ENCODE measurements around the gene CFAP46.
A peak's percentile ranks its signal among the peaks of the same experiment; 100 is the strongest.
"Not testable (repeated sequence)": the region's sequence is repeated elsewhere in the genome, so short reads cannot be mapped to it uniquely, and the experiment has no call there.

Gene CFAP46

DNA sequence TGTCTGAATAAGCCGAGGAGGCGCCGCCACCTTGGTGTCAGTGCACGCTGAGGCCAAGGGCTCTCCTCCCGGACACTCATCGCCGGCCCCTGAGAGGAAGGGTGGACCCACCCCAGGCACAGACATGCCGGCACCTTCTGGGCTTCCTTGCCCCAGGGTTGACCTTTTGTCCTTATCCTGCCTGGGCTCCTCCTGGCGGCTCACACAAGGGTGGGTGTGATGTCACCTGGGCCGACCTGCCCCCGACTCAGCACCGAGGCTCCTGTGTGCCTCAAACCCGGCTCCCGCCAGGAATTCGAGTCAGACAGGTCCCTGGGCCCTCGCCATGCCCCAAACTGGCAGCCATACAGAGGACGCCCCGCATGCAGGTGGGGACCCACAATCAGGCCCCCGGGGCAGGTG lies 17.7 kb upstream of the CFAP46 start:
- H3K27me3 Mint-ChIP-seq, result peaks cover 34% of the 10 kb centered on the region
- DNase-seq, result no peak
- no peak for ATAC-seq
- H3K4me3 Mint-ChIP-seq, result no peak overlapping the region
- H3K9me3 Mint-ChIP-seq, result no peaks in the 10 kb centered on the region
- H3K27ac Mint-ChIP-seq, result no peak overlapping the region
- peaks cover 36% of the 10 kb centered on the region for H3K4me1 Mint-ChIP-seq

DNA sequence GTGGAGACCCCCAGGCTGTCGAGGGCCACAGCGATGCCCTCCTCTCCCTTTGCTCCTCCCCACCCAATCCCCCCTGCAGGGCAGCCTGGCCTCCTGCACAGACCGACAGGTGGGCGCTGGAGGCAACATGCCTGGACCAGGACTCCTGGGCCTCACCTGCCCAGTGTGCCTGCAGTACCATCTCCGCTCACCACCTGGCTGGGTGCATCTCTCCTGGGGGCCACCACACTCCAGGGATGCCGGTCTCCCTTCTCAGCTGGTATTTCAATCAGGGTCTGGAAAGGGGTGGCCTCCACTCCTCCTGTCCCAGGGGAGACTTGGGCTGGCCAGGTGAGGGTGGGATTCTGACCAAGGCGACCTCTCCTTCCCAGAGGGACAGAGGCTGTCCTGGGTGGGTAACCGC lies 17.2 kb upstream of the CFAP46 start:
- no peak overlapping the region for H3K27ac Mint-ChIP-seq
- no peak for DNase-seq
- no peak for ATAC-seq
- H3K4me1 Mint-ChIP-seq, result peaks cover 32% of the 10 kb centered on the region
- no peaks in the 10 kb centered on the region for H3K9me3 Mint-ChIP-seq
- H3K27me3 Mint-ChIP-seq, result peaks cover 34% of the 10 kb centered on the region
- no peak overlapping the region for H3K4me3 Mint-ChIP-seq

DNA sequence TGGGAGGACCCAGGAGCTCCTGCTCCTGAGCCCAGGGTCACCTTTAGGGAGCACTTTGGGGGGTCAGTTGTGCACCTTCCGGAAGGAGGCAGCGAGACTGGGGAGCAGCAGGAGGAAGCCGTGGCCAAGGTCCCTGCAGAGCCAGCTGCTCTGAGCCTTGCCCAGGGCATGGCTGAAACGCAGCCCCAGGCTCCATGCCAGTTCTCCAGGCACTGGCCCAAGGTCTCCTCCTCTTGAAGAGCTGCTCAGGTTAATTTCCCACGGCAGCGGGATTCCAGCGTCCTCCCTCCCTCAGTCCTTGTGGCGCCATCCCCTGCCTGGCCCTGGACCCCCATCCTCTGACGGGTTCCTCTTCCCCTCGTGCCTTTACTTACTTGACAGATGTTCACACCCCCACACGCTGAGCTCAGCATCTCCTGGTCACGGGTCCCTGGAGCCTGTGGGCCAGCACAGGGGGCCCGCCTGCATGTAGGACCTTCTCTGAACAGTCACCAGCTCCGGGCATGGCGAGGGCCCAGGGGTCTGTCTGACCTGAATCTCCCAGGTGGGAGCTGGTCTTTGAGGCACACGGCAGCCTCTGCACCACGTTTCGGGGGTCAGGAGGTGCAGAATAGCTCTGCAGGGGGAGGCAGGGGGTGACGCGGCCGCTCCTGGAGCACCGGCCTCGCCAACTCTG lies 16.7 kb upstream of the CFAP46 start:
- no peak for DNase-seq
- no peaks in the 10 kb centered on the region for H3K9me3 Mint-ChIP-seq
- peaks cover 31% of the 10 kb centered on the region for H3K4me1 Mint-ChIP-seq
- peaks cover 36% of the 10 kb centered on the region for H3K27me3 Mint-ChIP-seq
- no peak overlapping the region for H3K4me3 Mint-ChIP-seq
- no peak overlapping the region for H3K27ac Mint-ChIP-seq
- no peak for ATAC-seq

DNA sequence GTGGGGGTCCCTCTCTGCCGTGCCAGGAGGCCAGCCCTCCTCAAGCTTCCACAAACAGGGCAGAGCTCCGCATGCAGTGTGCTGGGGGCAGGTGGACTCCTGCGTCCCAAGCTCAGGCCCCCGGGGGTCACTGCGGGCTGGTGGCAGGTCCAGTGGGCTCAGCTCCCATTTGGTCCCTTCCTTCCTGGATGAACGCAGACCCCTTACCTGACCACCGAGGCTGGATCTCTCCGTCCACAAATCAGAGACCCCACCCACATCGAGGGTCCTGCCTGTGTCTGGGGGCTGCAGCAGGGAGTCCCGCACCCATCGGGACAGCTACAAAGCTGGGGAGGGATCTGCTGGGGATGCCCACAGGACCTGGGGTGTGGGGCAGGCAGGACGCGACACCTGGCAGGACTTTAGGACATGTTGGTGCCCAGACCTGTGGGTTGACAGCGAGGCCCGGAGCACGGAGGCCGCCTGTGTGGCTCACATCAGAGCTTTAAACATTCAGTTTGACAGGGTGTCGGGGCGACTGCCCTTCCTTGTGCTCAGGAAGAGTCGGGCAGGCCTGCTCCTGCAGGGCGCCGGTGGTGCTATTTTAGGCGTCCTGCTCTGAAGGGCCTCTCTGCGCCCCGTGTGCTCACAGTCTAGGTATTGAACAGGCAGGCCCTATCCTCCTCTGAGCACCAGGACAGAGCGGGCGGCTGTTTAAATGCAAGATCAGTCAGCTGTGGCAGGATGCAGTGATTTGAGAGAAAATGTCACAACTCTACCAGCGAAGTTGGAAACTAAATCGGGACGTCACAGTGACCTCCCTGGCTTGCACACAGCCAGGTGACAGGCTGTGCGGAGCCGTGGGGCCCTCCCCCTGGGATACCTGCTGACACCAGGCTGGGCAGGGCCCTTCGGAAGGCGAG lies 15.9 kb upstream of the CFAP46 start:
- no peak for ATAC-seq
- H3K4me1 Mint-ChIP-seq, result peaks cover 23% of the 10 kb centered on the region
- H3K9me3 Mint-ChIP-seq, result no peaks in the 10 kb centered on the region
- H3K27me3 Mint-ChIP-seq, result peaks cover 37% of the 10 kb centered on the region
- H3K27ac Mint-ChIP-seq, result no peak overlapping the region
- no peak overlapping the region for H3K4me3 Mint-ChIP-seq
- no peak for DNase-seq

- H3K27ac Mint-ChIP-seq, result no peak overlapping the region
- no peak for ATAC-seq
- DNase-seq, result no peak
- peaks cover 12% of the 10 kb centered on the region for H3K4me1 Mint-ChIP-seq
- H3K27me3 Mint-ChIP-seq, result peaks cover 39% of the 10 kb centered on the region
- H3K4me3 Mint-ChIP-seq, result no peak overlapping the region
- H3K9me3 Mint-ChIP-seq, result no peaks in the 10 kb centered on the region
Observed at GRCh38 chr10:132957131-132957530, 14.8 kb upstream of the CFAP46 start.

DNA sequence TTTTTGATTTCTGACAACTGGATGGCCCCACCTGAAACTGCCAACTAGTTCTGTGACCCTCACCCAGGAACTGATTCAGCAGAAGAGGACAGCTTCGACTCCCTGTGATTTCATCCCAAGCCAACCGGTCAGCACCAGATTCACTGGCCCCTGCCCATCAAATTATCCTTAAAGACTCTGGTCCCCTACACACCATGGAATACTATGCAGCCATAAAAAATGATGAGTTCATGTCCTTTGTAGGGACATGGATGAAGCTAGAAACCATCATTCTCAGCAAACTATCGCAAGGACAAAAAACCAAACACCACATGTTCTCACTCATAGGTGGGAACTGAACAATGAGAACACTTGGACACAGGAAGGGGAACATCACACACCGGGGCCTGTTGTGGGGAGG lies 13.9 kb upstream of the CFAP46 start:
- not testable (repeated sequence) for H3K4me3 Mint-ChIP-seq, ATAC-seq, H3K4me1 Mint-ChIP-seq, H3K9me3 Mint-ChIP-seq, DNase-seq
- Mint-ChIP-seq H3K27ac (peak overlapping the region in 1 of 2 donors; percentile 78), H3K27me3 (peaks cover 47% of the 10 kb centered on the region)

- Mint-ChIP-seq H3K4me1 (no peaks in the 10 kb centered on the region), H3K9me3 (no peaks in the 10 kb centered on the region), H3K27ac (no peak overlapping the region), H3K27me3 (peaks cover 55% of the 10 kb centered on the region), H3K4me3 (no peak overlapping the region)
- ATAC-seq, result no peak
- no peak for DNase-seq
Observed at GRCh38 chr10:132955479-132955878, 13.1 kb upstream of the CFAP46 start.

- peaks cover 56% of the 10 kb centered on the region for H3K27me3 Mint-ChIP-seq
- no peaks in the 10 kb centered on the region for H3K9me3 Mint-ChIP-seq
- H3K4me3 Mint-ChIP-seq, result no peak overlapping the region
- H3K4me1 Mint-ChIP-seq, result no peaks in the 10 kb centered on the region
- DNase-seq, result no peak
- no peak overlapping the region for H3K27ac Mint-ChIP-seq
- ATAC-seq, result no peak
Observed at GRCh38 chr10:132953428-132953827, 11.1 kb upstream of the CFAP46 start.

DNA sequence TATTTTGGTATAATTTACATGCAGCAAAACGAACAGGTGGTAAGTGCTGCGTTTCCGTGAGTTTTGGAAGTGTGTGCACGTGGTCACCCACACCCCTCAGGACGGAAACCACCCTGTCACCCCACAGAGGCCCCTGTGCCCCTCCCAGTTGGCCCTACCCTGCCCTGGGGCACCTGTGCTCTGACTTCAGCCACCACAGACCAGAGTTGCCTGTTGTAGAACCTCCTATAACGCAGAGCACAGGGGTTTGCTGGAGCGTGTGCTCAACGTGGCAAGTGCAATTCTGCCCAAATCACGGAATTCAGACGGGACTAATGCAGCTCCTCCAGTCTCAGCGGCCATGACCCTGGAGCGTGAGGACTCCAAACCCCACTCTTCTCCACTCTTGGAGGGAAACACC lies 9.6 kb upstream of the CFAP46 start:
- DNase-seq (no peak), ATAC-seq (no peak)
- H3K4me1 Mint-ChIP-seq, result no peaks in the 10 kb centered on the region
- no peaks in the 10 kb centered on the region for H3K9me3 Mint-ChIP-seq
- peaks cover 52% of the 10 kb centered on the region for H3K27me3 Mint-ChIP-seq
- H3K27ac Mint-ChIP-seq, result no peak overlapping the region
- H3K4me3 Mint-ChIP-seq, result no peak overlapping the region

DNA sequence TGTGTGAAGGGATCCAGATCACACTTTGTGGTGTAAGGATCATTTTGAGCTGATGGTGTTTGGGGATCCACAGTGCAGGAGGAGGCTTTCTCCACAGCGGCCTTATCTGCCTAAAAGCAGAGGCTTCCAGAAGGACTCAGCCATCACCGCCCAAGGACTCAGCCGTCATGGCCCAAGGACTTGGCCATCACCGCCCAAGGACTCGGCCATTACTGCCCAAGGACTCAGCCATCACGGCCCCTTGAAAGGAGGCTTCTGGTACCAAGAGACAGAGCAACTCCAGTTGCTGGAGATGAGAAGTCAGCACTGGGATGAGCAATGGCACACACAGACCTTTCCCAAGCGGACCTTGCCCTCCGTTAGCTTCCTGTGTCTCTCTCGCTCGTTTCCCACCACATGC lies 6.0 kb upstream of the CFAP46 start:
- Mint-ChIP-seq H3K4me1 (no peaks in the 10 kb centered on the region), H3K27ac (no peak overlapping the region), H3K4me3 (no peak overlapping the region), H3K9me3 (no peaks in the 10 kb centered on the region), H3K27me3 (peaks cover 56% of the 10 kb centered on the region)
- DNase-seq, result no peak
- no peak for ATAC-seq

- H3K9me3 Mint-ChIP-seq, result no peaks in the 10 kb centered on the region
- DNase-seq (no peak), ATAC-seq (no peak)
- H3K27me3 Mint-ChIP-seq, result peaks cover 54% of the 10 kb centered on the region
- no peak overlapping the region for H3K4me3 Mint-ChIP-seq
- no peak overlapping the region for H3K27ac Mint-ChIP-seq
- peaks cover 2% of the 10 kb centered on the region for H3K4me1 Mint-ChIP-seq
Observed at GRCh38 chr10:132947843-132948242, 5.5 kb upstream of the CFAP46 start.

DNA sequence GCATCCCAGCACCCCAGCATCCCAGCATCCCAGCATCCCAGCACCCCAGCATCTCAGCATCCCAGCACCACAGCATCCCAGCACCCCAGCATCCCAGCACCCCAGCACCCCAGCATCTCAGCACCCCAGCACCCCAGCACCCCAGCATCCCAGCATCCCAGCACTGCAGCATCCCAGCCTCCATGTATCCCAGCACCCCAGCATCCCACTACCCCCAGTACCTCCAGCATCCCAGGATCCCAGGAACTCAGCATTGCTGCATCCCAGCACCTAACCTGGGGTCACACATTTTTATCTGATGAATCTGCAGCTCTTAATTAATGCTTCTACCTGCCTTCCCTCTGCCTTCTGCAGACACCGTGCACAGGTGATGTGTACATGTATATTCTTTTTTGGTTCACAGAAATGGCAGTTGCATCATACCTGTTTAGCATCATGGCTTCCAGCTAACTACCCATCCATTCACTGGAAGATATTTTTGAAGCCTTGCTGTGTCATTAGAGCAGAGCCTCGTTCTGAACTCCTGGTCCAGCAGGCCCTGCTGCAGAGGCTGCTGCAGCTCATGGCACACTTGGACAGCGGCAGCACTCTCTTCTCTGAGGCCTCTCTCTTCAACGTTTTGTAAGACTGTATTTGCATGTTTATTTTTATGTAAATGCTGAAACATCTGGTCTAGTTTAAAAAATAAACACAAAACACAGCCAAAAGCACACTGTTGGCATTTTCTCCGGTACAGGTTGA lies 4.6 kb upstream of the CFAP46 start:
- peaks cover 59% of the 10 kb centered on the region for H3K27me3 Mint-ChIP-seq
- DNase-seq (no peak), ATAC-seq (no peak)
- H3K4me1 Mint-ChIP-seq, result peaks cover 7% of the 10 kb centered on the region
- no peak overlapping the region for H3K4me3 Mint-ChIP-seq
- H3K27ac Mint-ChIP-seq, result peak overlapping the region in 1 of 2 donors; percentile 45
- no peaks in the 10 kb centered on the region for H3K9me3 Mint-ChIP-seq

- H3K4me3 Mint-ChIP-seq, result no peak overlapping the region
- no peaks in the 10 kb centered on the region for H3K9me3 Mint-ChIP-seq
- peaks cover 59% of the 10 kb centered on the region for H3K27me3 Mint-ChIP-seq
- DNase-seq, result no peak
- no peak for ATAC-seq
- no peak overlapping the region for H3K27ac Mint-ChIP-seq
- H3K4me1 Mint-ChIP-seq, result peaks cover 14% of the 10 kb centered on the region
Observed at GRCh38 chr10:132946311-132946710, 3.9 kb upstream of the CFAP46 start.

DNA sequence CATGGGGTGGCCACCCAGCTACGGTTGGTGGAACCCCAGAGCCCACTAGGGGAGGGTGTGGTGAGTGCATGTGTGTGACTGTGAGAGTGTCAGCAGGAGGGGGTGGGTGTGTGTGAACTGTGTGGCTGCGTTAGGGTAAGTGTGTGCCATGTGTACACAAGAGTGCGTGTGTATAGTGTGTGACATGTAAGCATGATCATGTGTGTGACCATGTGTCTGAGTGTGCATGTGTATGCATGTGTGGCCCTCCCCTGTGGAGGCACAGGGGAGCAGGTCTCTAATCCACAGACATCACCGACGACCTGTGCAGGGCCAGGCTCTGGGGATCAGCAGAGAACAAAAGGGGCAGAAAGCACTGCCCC lies 3.5 kb upstream of the CFAP46 start:
- peaks cover 59% of the 10 kb centered on the region for H3K27me3 Mint-ChIP-seq
- ATAC-seq (no peak), DNase-seq (no peak)
- peaks cover 18% of the 10 kb centered on the region for H3K4me1 Mint-ChIP-seq
- H3K4me3 Mint-ChIP-seq, result no peak overlapping the region
- H3K9me3 Mint-ChIP-seq, result no peaks in the 10 kb centered on the region
- H3K27ac Mint-ChIP-seq, result no peak overlapping the region

- peaks cover 59% of the 10 kb centered on the region for H3K27me3 Mint-ChIP-seq
- ATAC-seq (no peak), DNase-seq (no peak)
- H3K27ac Mint-ChIP-seq, result no peak overlapping the region
- peaks cover 24% of the 10 kb centered on the region for H3K4me1 Mint-ChIP-seq
- H3K9me3 Mint-ChIP-seq, result no peaks in the 10 kb centered on the region
- H3K4me3 Mint-ChIP-seq, result no peak overlapping the region
Observed at GRCh38 chr10:132945125-132945893, 2.9 kb upstream of the CFAP46 start.

Data from stimulated activated naive CD8-positive, alpha-beta T cell treated with anti-CD3 and anti-CD28 coated beads, Interleukin-15, amount 100 ng/mL, for 72 hours (primary cell).